Keratinocyte (primary cell): ENCODE data around the gene GLI3. TPM values are rescaled to one million over a fixed set of nuclear protein-coding genes. Genes with fewer than 3 reads are reported as not detected.

Experiments used
- DNase-seq: peaks from one replicate; pipeline ENCODE4 v3.0.0-alpha.2; 2011; ENCODE audit warnings: low read depth, missing footprints, low spot score
- FAIRE-seq: peaks from 2 replicates; lab custom pipeline; 2011; peaks lifted over from hg19 to GRCh38; lab: Jason Lieb, UNC
- H2AFZ ChIP-seq: 2 replicates; pipeline ENCODE4 v1.6.0; 2012; ENCODE audit warnings: low read length, control low read depth, inconsistent platforms; ENCODE audit not compliant: control insufficient read depth
- H3K27ac ChIP-seq: 2 replicates; pipeline ENCODE4 v1.5.1; 2011; ENCODE audit warnings: low read length; ENCODE audit not compliant: control insufficient read depth, insufficient read depth
- H3K27me3 ChIP-seq: 3 replicates; pipeline ENCODE4 v1.6.0; 2011; ENCODE audit warnings: low read length; ENCODE audit not compliant: control insufficient read depth, insufficient read depth; ENCODE audit errors: extremely low read depth
- H3K36me3 ChIP-seq, 2 experiments: 2 replicates in 1 of 2; 3 replicates in 1 of 2; pipeline ENCODE4 v1.5.1; 2011; ENCODE audit warnings: low read length in 2 of 2, mild to moderate bottlenecking in 1 of 2; ENCODE audit not compliant: control insufficient read depth in 2 of 2, insufficient read depth in 2 of 2; ENCODE audit errors: extremely low read depth in 1 of 2
- H3K4me1 ChIP-seq: 3 replicates; pipeline ENCODE4 v1.5.1; 2011; ENCODE audit warnings: low read length; ENCODE audit not compliant: control insufficient read depth, insufficient read depth; ENCODE audit errors: extremely low read depth
- H3K4me2 ChIP-seq: 3 replicates; pipeline ENCODE4 v1.6.0; 2011; ENCODE audit warnings: low read depth, low read length; ENCODE audit not compliant: control insufficient read depth, insufficient read depth; ENCODE audit errors: extremely low read depth
- H3K4me3 ChIP-seq, 3 experiments: fragments of 200-600 bp in 1 of 3; sonication (generic) in 1 of 3; 2 replicates in 2 of 3; 3 replicates in 1 of 3; pipeline ENCODE4 v1.5.1; 2011 to 2016; ENCODE audit warnings: low read length in 3 of 3, mild to moderate bottlenecking in 3 of 3, control low read depth in 2 of 3, inconsistent platforms in 1 of 3, low read depth in 1 of 3, mixed read lengths in 1 of 3, mixed run types in 1 of 3, moderate library complexity in 1 of 3; ENCODE audit not compliant: control insufficient read depth in 2 of 3, insufficient read depth in 2 of 3; ENCODE audit errors: extremely low read depth in 1 of 3
- H3K79me2 ChIP-seq: 2 replicates; pipeline ENCODE4 v1.6.0; 2012; ENCODE audit warnings: low read length; ENCODE audit not compliant: control insufficient read depth, insufficient read depth
- H3K9ac ChIP-seq: 3 replicates; pipeline ENCODE4 v1.6.0; 2011; ENCODE audit warnings: low read length; ENCODE audit not compliant: control insufficient read depth, insufficient read depth; ENCODE audit errors: extremely low read depth
- H3K9me1 ChIP-seq: 3 replicates; pipeline ENCODE4 v1.6.0; 2011; ENCODE audit warnings: low read length; ENCODE audit not compliant: control insufficient read depth, insufficient read depth; ENCODE audit errors: extremely low read depth
- H3K9me3 ChIP-seq: 2 replicates; pipeline ENCODE4 v1.5.1; 2012; ENCODE audit warnings: low read depth, low read length; ENCODE audit not compliant: control insufficient read depth
- H4K20me1 ChIP-seq: 3 replicates; pipeline ENCODE4 v1.6.0; 2011; ENCODE audit warnings: low read length; ENCODE audit not compliant: control insufficient read depth, insufficient read depth; ENCODE audit errors: extremely low read depth
- CTCF ChIP-seq, 3 experiments: IDR thresholded peaks in 1 of 3; conservative IDR thresholded peaks in 1 of 3; optimal IDR thresholded peaks in 1 of 3; 2 replicates in 2 of 3; 3 replicates in 1 of 3; pipeline versions ENCODE3 to v1.5.1; 2011; ENCODE audit warnings: low read length in 3 of 3, mild to moderate bottlenecking in 3 of 3, moderate library complexity in 2 of 3, control low read depth in 1 of 3, inconsistent platforms in 1 of 3; ENCODE audit not compliant: insufficient read depth in 2 of 3; ENCODE audit errors: extremely low read depth in 1 of 3
- EZH2 ChIP-seq: IDR thresholded peaks from one replicate; pipeline ENCODE4 v1.6.1; 2012; ENCODE audit warnings: inconsistent platforms, mild to moderate bottlenecking, low read length, moderate library complexity
- dilution Hi-C: fragments of 300-500 bp; cut with MboI; formaldehyde crosslinking; loops from one replicate; pipeline ENCODE4 v1.7.0; 2020; ENCODE audit warnings: low sequenced_read_pairs; ENCODE audit not compliant: extremely low pct_ligation_motif_present
- polyA plus RNA-seq, 5 experiments: library from polyadenylated mRNA; depleted of rRNA in 3 of 5; stranded (reverse) in 3 of 5; stranded (forward) in 1 of 5; unstranded in 1 of 5; fragments of >200 nt; gene quantifications; 1 replicate in 1 of 5; 2 replicates in 3 of 5; 3 replicates in 1 of 5; pipeline versions ENCODE4 v1.2.1 to v1.2.3, GENCODE V29; 2011 to 2012; ENCODE audit warnings: missing spikeins in 2 of 5, low read depth in 1 of 5, low replicate concordance in 1 of 5

GLI3 gene
- polyA plus RNA-seq, 1 donor (not counting 4 experiments of a cell fraction or from before 2014, with no cell fraction given), result 3.6 TPM

GRCh38 chr7:42105554-42106358 lies 131.3 kb downstream of the GLI3 start:
- Histone ChIP-seq H2AFZ (peak overlapping the region; percentile 74), H3K9me3 (no peaks in the 10 kb centered on the region), H3K4me1 (peaks cover 37% of the 10 kb centered on the region), H3K27ac (peak overlapping the region; percentile 59), H3K4me2 (peak overlapping the region; percentile 79), H3K36me3 (no peaks in the 10 kb centered on the region), H3K4me3 (peak overlapping the region in 1 of 3 experiments; percentile 52), H3K9me1 (no peaks in the 10 kb centered on the region), H4K20me1 (no peaks in the 10 kb centered on the region), H3K9ac (peak overlapping the region; percentile 34), H3K27me3 (no peaks in the 10 kb centered on the region), H3K79me2 (no peaks in the 10 kb centered on the region)
- TF ChIP-seq EZH2, result no peak
- no peak for TF ChIP-seq CTCF (optimal IDR thresholded peaks at IDR 0.05 in 1 of 3, IDR thresholded peaks at IDR 0.05 in 1 of 3, conservative IDR thresholded peaks at IDR 0.05 in 1 of 3; ENCODE audit: extremely low read depth in 1 of 3, insufficient read depth in 2 of 3, low read length in 3 of 3)
- no peak for DNase-seq
- peak; percentile 70 for FAIRE-seq
- dilution Hi-C loops, result no loop called here

- TF ChIP-seq CTCF (optimal IDR thresholded peaks at IDR 0.05 in 1 of 3, IDR thresholded peaks at IDR 0.05 in 1 of 3, conservative IDR thresholded peaks at IDR 0.05 in 1 of 3; ENCODE audit: extremely low read depth in 1 of 3, insufficient read depth in 2 of 3, low read length in 3 of 3), result no peak
- no peak for TF ChIP-seq EZH2
- Histone ChIP-seq H3K27ac (peak overlapping the region; percentile 59), H3K9me1 (no peaks in the 10 kb centered on the region)
Observed at GRCh38 chr7:42104694-42105093, 132.3 kb downstream of the GLI3 start.

More at GRCh38 chr7:42104694-42105093, 132.3 kb downstream of the GLI3 start:
- Histone ChIP-seq H3K4me3 (no peak overlapping the region), H3K9me3 (no peaks in the 10 kb centered on the region), H3K36me3 (no peaks in the 10 kb centered on the region), H4K20me1 (no peaks in the 10 kb centered on the region), H3K4me2 (no peak overlapping the region), H3K79me2 (no peaks in the 10 kb centered on the region), H3K27me3 (no peaks in the 10 kb centered on the region), H3K9ac (no peak overlapping the region), H2AFZ (no peak overlapping the region), H3K4me1 (peaks cover 44% of the 10 kb centered on the region)
- no peak for DNase-seq
- peak; percentile 64 for FAIRE-seq
- dilution Hi-C loops, result no loop called here
